HG02678 (cell line): ENCODE results near the gene SARNP.
A peak's percentile ranks its signal among the peaks of the same experiment; 100 is the strongest.

ENCODE experiments used
- ATAC-seq: cut with Tn5 transposase; IDR thresholded peaks from one replicate; pipeline ENCODE4 v1.9.1; 2021; ENCODE audit warnings: mild to moderate bottlenecking, moderate library complexity; ENCODE audit not compliant: unreplicated experiment

The SARNP gene

GRCh38 chr12:55743406-55744339, 73.9 kb downstream of the SARNP start:
- peak; percentile 48 for ATAC-seq

- ATAC-seq, result peak; percentile 48
These were observed 74.7 kb downstream of the SARNP start, which contains the start of gene GDF11 for GRCh38 chr12:55742719-55743405. TSS of gene GDF11 (plus strand) at chr12:55743122. CDS start at chr12:55743317, 195 bp downstream.

DNA sequence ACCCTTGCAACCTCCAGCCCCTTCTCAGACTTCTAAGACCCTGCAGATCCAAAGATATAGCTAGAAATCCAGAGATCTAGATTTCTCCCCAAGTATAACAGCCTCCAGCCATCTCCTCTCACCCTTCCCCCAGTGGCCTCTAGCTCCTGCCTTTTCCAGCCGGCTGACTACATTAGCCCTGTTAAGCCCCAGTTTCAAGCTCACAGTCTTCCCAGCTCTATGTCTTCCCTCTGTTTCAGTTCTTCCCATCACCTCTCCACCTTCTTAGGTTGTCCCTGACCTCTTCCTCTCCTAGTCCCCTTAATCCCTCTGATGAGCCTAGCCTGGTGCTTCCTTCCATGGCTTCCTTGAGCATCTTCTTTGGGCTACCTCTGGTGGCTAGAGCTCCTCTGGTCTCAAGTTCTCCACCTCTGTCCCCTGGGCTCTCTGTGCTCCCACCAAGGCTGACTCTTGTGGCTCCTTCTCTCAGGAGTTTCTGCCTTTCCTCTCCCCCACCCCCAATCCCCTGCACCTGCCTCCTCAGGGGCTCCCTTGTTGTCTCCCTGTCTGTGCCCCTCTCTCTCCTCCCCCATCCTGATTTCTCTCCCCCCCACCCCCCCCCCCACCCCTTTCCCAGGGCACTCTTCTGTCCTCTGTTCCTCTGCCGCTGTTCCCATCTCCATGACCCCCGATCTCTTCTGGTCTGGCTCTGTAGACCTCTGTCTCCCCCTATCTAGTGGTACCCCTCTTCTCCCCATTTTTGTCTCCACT, 75.4 kb downstream of the SARNP start:
- ATAC-seq, result no peak

- no peak for ATAC-seq
These were observed 78.5 kb downstream of the SARNP start for GRCh38 chr12:55739025-55739378.

DNA sequence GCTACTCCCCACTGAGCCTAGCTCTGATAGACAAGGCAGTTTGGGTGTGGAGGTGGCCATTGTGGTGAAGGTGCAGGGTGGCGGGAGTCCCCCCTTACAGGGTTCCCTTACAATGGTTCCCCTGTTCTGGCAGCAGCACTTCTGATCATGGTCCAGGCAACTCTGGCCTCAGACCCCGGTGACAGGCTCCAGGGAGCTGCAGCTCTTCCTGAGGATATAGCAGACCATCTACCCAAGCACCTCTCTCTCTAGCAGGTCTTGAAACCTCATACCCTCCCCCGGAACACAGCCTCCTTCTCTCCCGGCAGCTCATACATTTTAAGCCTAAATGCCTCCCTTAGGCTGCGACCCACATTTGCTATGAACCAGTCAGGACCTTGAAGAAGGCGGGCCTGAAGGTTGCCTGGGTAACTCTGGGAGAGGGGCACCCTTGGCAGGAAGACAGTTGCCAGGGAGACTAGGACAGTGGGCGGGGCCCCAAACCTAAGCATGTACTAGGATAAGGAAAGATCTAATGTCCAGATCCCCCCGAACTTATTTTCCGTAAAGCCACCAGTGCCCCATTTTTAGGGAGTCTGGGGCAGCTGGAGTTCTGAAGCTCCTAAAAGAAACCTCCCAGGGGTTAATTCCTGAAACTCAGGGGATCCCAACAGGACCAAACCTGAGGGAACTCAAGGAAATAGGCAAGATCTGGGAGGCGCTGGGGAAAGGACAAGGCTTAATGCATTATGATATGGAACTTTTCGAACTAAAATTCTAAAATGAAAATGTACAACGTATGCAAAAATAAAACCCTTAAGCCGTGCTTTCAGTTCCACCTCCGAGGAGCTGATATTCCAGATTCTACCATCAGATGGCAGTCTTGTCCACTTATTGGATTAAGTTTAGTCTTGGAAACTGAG, 79.2 kb downstream of the SARNP start:
- peak; percentile 86 for ATAC-seq

DNA sequence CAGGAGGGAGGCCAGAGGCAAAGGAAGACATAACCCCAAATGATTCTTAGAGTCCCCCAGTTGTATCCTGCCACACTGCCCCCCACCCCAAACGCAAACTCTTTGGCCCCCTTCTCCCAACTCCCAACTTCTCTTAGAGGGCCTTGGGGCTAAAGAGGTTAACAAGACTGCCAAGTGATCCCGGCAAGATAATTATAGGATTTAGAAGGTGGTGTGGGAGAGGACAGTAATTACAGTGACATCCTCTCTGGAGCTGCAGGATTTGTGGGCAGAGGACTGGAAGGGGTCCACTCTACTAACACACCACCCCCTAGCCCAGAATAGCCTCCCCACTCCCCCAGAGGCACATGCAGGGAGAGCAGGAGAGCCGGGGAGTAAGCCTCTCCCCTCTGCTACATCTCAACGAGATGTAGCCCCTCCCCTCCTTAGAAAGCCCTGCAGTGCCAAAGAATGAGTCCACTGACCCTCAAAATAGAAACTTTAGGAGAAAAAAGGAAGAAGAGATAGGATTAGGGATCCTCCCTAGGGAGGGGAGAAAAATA, 79.9 kb downstream of the SARNP start:
- no peak for ATAC-seq

DNA sequence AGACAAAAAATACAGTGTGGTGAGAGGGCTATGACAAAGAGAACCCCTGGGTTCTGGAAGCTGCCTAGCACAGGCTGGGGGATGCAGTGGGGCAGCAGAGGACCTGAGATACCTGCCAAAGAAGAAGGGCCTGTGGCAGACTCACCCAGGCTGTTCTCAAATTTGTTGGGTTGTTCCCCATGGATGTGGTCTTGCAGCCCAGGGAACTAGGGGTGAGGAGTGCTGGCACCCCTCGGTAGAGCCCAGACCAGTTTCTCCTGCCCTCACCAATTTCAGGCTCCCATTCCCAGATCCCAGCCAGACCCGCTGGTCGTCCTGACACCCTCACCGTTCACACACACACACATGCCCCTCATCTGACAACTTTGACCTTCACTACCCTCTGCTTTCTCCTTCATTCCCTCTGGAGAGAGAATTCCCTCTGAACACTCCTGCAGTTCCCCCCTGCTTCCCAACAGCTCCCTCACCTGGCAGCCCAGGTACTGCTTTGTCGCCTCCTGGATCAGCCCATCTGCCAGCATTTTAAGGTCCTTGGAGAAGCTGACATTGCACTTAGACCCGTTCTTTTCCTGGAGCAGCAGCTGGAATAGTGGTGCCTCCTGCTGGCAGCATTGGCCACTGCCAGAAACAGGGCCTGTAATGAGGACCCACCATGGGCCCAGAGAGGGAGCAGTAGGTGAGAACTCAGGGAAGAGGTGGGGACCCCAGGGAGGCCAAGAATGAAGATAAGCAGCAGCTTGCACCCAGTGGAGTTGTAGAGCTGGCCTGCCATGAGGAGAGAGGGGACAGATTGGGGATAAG, 80.5 kb downstream of the SARNP start:
- peak; percentile 36 for ATAC-seq

DNA sequence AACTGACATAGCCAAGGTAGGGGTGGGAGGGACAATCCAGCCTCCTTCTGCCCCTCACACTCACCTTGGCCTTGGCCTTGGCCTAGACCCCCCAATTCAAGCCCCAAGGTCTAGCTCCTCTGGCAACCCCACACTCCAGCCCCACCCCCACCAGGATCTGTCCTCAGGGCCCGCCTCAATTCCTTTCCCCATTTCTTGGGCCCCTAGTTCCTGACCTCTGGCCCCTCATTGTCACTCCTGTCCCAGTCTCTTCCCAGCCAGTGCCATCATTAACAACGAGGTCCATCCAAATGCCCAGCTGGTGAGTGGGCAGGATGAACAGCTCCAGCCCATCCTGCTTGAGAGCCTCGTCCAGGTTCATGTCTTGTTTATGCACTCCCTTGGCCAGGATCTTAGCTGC, 81.4 kb downstream of the SARNP start:
- no peak for ATAC-seq

- no peak for ATAC-seq
These were observed 82.9 kb downstream of the SARNP start for GRCh38 chr12:55734595-55734994.

DNA sequence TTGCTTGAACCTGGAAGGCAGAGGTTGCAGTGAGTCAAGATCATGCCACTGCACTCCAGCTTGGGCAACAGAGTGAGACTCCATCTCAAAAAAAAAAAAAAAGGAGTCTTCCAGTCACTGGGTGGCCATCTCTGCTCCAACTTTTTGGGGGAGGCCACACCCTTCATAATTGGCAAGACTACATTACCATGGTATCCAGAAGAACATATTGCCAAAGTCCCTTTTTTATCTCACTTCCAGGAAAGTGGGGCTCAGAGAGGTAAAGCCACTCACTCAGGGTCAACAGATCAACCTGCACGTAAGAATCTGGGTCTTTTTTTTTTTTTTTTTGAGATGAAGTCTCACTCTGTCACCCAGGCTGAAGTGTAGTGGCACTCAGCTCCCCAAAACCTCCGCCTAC, 83.7 kb downstream of the SARNP start:
- no peak for ATAC-seq

GRCh38 chr12:55733021-55733555, 84.4 kb downstream of the SARNP start:
- ATAC-seq, result no peak

DNA sequence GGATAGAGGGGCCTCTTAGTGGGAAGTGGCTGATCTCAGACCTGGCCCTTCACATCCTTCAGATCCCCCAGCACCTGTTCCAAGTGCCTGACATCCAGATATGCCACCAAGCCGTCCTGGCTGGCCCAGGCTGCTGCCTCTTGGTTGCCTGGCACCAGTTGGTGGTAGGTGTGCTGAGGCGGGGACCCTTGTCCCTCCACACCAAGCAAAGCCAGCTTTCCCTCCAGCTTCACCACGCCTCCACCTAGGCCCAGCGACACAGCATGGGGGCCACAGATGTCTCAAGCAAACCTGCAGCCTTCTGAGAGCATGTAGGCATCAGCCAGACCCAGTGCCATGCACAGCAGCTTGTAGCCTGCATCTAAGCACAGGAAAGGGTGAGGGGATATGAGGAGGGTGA, 85.2 kb downstream of the SARNP start:
- no peak for ATAC-seq

- peak; percentile 38 for ATAC-seq
These were observed 87.4 kb downstream of the SARNP start for GRCh38 chr12:55729819-55730818.

DNA sequence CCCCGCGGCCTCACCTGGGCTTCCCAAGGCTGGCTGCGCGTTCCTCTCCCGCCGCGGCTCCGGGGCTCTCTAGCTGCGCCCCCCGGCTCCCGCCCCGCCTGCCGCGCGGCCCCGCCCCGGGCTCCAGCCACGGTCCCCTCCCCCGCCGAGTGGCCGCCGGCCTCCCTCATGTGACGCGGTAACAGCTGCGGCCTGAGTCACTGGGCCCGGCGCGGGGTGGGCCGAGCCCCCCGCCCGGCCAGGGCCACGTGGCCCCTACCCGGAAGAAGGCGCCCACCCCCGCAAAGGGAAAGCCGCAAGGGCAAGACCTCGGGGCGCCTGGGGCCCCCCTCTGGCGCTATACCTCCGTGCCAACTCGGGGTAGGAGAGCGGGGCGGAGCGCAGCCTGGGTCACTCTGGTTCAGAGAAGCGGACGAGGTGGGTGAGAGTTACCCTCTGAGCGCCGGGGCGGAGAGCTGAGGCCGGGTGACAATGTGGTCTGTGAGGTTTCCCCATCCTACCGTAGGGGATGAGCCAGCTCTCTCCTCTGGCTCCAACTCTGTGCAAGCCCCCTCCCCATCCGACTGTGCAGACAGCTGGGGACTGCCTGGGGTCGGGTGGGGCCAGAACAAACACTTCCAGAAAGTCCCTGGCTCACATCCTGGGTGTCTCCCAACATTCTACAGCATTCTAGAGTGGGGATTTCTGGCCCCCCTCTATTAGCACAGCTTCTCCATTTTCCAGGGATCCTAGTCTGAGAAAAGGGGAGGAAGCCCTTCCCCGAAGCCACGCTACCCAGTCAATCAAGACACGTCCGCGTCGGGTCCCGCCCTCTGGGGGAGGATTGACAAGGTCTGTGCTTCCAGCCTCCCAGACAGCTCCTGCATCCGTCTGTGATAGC, 88.3 kb downstream of the SARNP start, which contains the start of gene CD63:
Gene CD63, minus strand, starts transcription at position 71 of the 880 bp plus-strand sequence. CDS start 668 bp downstream, outside the sequence.
- peak; percentile 62 for ATAC-seq

DNA sequence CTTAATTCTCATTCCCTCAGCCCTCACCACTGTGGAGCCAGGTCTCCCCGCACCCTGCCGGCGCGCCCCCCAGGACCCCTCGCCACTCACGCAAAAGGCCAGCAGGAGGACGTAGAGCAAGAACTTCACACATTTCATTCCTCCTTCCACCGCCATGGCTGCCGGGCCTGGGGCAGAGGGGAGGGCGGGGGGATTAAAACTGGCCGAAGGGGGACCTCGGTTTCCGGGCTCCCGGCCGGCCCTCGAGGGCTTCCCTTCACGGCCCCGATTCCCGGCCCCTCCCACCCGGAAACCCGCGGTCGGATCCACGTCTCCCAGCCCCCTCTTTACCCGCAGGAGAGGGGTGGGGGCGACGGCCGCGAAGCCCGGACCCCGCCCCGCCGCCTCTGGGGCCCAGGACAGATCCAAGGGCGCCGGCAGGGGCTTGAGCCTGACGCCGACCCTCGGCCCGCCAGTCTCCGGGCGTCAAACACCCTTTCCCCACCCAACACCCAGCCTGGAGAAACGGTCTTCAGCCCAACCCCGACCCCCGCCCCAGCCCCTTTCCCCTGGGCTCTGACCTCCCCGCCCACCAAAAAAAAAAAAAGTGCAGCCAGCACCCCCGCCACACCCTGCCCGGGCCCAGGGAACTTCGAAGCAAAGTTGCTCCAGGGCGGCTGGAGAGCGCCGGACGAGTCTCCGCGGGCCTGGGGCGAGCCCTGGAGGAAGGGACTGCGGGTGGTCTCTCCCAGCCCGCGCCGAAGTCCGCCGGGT, 89.2 kb downstream of the SARNP start:
- no peak for ATAC-seq

DNA sequence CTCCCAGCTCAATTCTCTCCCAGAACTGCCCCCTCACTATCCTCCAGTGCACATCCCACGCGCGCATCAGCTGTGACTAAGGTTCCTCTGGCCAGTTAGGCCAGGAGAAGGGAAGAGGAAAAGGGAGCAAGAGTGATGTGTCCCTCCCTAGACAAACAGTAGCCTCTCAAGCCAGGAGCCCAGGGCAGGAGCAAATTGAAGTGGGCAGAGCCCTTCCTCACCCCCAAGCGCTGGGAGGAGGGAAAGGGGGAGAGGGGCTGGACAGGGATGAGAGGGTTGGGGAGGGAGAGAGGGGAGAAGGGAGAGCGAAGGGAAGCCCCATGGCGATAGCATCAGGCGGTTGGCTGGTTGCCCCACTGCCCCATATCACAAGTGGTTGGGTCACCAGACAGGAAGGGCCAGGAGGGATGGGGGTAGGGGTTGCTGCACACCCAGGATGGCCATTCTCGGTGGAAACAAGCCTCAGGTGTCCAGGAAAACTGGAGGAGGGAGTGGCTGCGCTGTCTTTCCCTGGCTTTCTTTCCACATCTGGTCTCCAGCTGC, 89.8 kb downstream of the SARNP start:
- ATAC-seq, result no peak
